Measurements from ENCODE around the gene ADTRP.
"Not testable (repeated sequence)": the region's sequence is repeated elsewhere in the genome, so short reads cannot be mapped to it uniquely, and the experiment has no call there.

ADTRP gene

DNA sequence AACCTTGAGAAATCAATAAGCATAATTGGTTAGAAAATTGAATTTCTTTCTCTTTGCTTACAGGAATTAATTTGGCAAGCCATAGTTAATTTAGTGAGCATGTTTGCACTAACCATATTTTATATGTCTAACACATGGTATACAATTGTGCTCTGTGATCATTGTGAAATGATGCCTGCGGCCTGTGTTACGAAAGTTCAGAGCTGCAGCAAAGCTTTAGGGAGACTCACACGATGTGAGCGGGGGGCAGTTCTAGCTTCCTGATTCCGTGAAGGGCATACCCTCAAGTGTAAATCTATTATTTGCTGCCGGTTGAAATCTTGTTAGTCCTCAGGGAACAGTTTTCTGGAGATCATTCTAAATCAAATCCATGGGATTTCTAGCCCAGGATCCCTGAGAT lies 25.5 kb upstream of the ADTRP start:
- FAIRE-seq (no peak), DNase-seq (ENCODE audit: low spot score) (no peak)

- FAIRE-seq = no peak
- no peak for DNase-seq (ENCODE audit: low spot score)
Measured at GRCh38 chr6:11803591-11803971, 25.0 kb upstream of the ADTRP start.

DNA sequence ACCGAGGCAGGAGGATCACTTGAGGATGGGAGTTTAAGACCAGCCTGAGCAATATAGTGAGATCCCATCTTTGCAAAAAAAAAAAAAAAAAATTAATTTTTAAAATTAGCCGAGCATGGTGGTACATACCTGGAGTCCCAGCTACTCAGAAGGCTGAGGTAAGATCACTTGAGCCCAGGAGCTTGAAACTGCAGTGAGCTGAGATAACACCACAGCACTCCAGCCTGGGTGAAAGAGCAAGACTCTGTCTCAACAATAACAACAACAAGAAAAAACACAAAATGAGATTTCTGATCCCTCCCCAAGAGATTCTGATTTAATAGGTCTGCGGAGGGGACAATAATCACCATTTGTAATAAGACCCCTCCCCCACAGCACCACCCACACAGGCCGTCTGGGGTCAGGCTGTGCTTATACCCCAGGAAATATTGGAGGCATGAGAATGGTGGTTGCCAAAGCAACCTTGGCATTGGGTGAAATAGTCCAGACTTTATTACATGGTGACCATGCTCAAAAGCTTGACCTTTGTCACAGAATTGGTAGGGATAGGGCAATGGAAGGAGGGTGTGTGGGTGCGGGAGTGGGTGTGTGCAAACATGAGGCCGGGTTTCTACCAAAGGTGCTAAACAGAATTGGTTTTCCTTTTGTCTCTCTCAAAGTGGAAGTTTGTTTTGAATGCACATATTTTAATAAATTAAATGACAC lies 24.4 kb upstream of the ADTRP start:
- FAIRE-seq (no peak), DNase-seq (ENCODE audit: low spot score) (no peak)

DNA sequence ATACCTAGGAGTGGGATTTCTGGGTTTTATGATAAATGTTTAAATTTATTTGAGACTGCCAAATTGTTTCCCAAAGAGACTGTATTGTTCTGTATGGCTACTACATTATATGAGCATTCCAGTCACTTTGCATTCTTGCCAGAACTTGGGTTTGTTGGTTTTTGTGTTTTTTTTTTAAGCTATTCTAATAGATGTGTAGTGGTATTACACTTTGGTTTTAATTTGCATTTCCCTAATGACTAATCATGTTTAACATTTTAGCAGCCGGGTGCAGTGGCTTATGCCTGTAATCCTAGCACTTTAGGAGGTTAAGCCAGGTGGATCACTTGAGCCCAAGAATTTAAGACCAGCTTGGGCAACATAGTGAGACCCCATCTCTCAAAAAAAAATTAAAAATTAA lies 21.9 kb upstream of the ADTRP start:
- not testable (repeated sequence) for DNase-seq (ENCODE audit: low spot score); FAIRE-seq

- FAIRE-seq = no peak
- DNase-seq (ENCODE audit: low spot score) = no peak
Measured at GRCh38 chr6:11798538-11798937, 19.9 kb upstream of the ADTRP start.

GRCh38 chr6:11798096-11798495 lies 19.5 kb upstream of the ADTRP start:
- no peak for DNase-seq (ENCODE audit: low spot score)
- no peak for FAIRE-seq

- FAIRE-seq (no peak), DNase-seq (ENCODE audit: low spot score) (no peak)
Measured at GRCh38 chr6:11796829-11797228, 18.2 kb upstream of the ADTRP start.

- DNase-seq (ENCODE audit: low spot score) (no peak), FAIRE-seq (no peak)
Measured at GRCh38 chr6:11795403-11795802, 16.8 kb upstream of the ADTRP start.

- FAIRE-seq (no peak), DNase-seq (ENCODE audit: low spot score) (no peak)
Measured at GRCh38 chr6:11793277-11793676, 14.7 kb upstream of the ADTRP start.

DNA sequence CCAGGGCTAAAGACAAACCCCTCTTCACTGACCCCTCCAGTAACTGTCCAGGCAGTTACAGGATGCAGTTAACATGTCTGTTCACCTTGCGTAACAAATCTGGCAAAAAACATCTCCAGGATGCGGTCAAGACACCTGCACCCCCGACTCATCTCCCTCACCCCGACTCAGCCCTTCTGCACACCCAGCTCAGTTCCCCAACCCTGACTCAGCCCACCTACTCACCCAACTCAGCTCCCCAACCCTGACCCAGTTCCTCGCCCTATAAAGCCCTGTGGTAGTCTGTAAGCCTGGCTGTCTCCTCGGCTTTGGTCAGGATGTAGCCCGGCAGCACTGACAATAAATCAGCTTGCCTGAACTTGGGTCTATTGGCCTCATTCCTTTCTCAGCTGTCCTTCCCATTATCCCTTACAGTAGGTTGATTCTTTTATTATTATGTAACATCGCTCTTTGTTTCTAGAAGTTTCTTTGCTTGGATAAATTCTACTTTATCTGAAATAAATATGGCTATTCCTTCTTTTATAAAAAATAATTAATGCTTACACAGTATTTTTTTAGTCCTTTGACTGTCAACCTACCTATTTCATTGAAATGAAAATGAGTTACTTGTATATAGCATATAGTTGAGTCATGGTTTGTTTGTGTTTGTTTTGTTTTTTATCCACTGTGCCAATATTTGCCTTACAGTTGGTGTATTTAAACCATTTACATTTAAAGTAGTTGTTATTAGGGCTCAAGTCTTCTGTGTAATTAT lies 12.9 kb upstream of the ADTRP start:
- DNase-seq (ENCODE audit: low spot score) (no peak), FAIRE-seq (no peak)

DNA sequence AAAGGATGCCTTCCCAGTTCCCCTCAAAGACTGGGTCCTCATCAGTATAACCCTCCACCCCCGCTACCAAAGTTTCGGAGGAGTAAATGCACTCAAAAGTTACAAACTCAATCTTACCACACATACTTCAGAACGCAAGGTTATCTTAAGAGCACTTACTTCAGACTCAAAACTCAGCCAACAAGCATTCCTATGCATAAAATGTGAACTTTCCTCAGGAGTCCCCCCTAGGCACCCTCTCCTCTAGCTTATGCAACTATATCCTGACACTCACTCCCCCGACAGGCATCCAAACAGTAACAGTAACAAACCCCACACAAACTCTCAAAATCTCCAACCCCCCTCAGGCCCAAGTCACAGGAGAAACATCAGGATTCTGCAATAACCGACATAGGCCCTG lies 11.1 kb upstream of the ADTRP start:
- FAIRE-seq = no peak
- no peak for DNase-seq (ENCODE audit: low spot score)

DNA sequence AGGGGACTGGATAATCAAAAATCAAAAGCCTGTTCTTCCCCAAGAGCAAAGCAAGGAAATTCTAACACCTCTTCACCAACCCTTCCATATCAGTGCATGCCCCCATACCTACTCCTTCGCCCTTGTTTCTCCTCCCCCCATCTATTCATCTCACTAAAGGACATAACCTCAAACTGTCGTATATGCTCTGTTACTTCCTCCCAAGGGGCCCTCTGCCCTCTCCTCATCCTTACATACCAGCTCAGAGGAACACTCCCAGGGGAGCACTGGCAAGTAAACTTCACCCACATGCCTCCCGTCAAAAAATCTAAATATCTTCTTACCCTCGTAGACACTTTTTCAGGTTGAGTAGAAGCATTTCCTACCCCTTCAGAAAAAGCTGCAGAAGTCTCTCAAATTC lies 9.4 kb upstream of the ADTRP start:
- FAIRE-seq (no peak), DNase-seq (ENCODE audit: low spot score) (no peak)

GRCh38 chr6:11785774-11786579 lies 7.4 kb upstream of the ADTRP start:
- DNase-seq (ENCODE audit: low spot score) (no peak), FAIRE-seq (no peak)

DNA sequence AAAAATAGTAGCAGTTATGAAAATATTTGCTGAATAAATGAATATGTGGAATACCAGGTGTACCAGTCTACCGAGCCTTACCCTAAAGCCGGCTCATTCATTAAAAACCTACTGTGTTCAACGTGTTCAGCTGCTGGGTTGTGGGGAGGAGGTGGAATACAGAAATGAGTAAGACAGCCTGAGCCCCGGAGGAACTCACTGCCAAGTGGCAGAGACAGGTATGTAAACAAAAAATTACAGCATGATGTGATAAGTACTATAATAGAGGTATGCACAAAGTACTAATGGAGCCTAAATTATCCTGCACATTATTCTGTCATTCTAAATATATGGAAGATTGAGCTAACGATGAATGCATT lies 6.8 kb upstream of the ADTRP start:
- FAIRE-seq (no peak), DNase-seq (ENCODE audit: low spot score) (no peak)

DNA sequence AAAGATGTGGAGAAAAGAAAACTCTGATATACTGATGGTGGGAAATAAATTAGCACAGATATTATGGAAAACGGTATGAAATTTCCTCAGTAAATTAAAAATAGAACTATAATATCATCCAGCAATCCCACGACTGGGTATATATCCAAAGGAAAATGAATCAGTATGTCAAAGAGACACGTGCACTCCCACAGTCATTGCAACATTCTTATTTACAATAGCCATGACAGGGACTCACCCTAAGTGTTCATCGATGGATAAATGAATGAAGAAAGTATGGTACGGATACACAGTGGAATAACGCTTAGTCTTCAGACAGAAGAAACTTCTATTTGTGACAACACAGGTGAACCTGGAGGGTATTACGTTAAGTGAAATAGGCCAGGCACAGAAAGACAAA lies 5.7 kb upstream of the ADTRP start:
- FAIRE-seq (no peak), DNase-seq (ENCODE audit: low spot score) (no peak)

DNA sequence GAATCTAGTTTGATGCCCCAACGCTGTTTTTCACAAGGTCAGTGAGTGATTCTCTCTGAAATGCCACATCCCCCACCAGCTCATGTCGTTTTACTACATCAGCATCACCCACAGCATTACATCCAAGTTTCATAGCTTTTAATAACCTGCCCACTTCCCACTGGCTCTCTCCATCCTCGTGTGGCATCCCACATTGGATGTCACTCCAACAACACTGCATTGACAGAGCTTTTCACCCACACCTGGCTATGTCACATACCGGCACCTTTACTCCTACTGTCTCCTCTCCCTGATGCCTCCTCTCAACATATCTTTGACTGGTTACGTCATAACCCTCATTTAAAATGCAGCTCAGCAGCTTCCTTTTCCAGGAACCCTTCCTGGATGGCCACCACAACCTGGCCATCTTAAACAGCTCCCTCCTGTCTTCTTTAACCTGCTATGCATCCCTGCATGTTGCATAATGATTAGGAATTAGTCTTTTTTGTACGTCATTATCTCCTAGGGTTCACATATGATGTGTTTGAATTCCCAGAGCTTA lies 5.0 kb upstream of the ADTRP start:
- FAIRE-seq (no peak), DNase-seq (ENCODE audit: low spot score) (no peak)

DNA sequence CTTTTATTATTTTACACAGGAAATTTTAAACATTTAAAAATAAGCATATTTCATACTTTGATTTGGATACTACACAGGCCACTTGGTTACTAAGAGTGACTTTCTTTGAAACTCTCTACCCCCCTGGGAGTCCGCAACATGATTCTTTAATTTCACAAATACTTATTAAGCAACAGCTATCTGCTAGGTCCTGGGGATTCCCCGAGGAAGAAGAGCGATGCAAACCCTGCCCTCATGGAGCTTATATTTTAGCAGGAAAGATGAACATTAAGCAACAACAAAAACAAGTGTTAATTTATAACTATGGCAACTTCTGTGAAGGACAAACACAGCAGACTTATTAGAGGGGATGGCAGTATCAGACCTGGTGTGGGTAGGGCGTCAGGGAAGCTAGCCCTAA lies 3.9 kb upstream of the ADTRP start:
- FAIRE-seq = no peak

DNA sequence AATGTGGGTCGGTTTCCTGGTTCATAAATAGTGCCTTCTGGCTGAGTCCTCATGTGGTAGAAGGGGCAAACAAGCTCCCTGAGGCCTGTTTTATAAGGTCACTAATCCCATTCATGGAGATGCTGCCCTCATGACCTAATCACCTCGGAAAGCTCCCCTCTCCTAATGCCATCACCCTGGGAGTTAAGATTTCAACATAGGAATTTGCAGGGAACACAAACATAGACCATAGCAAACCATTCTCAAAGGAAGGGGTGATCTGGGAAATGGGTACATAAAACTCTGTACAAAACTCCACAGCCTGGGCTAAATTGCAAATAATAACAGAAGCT lies 1.5 kb upstream of the ADTRP start:
- FAIRE-seq (no peak), DNase-seq (ENCODE audit: low spot score) (no peak)

More for the DNA sequence above, 3.9 kb upstream of the ADTRP start:
- DNase-seq (ENCODE audit: low spot score) = no peak

DNA sequence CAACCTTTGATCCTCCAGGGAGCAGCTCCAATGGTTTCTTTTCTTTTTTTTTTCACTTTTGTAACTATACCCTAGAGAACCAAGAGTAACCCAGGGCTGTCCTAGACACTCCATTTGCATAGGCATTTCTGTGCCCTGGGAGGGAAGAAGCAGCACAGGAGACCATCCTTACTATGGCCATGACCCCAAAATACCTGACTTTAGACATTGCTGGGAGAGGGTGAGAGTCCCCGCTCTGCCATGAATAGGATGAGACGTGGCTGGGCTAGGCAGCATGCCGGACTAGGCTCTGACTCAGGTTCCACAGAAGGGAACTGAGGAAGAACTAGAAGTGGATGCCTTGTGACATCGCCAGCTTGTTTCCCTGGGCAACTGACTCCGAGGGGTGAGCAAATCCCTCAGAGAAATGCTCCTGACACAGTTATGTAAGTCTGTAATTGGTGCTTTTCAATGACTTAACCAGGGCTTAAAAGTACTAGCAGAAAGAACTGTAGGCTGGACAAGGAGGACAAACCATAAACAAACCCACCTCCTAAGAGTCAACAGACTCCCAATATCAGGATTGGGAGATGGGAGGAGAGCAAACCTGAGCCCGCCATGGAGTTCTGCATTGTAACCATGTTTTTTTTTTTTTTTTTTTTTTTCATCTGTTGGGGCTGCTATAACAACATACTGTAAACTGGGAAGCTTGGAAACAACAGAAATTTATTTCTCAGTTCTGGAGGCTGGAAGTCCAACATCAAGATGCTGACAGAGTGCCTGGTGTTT lies 910 bp upstream of the ADTRP start:
- DNase-seq (ENCODE audit: low spot score) (no peak), FAIRE-seq (no peak)

DNA sequence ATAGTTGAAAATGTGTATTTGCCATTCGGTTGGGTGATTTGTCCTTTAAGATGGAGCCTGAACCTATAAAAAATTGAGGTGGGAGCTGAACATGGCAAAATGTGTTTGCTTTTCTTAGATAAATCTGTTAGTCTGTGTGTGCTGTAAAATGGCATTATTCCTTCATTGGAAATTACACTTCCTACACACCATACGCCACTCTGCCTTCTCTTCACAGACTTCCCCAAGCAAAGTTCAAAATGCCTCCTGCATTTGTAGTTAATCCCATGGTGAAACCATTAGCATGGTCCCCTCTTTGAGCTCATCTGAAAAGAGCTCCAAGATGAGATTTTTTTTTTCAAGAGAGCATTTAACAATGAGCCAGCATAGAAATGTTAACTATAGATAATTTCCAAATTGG lies 567 bp downstream of the ADTRP start:
- FAIRE-seq = no peak
- DNase-seq (ENCODE audit: low spot score) = no peak

GRCh38 chr6:11775791-11776409 lies 2.7 kb downstream of the ADTRP start:
- DNase-seq (ENCODE audit: low spot score) (no peak), FAIRE-seq (no peak)

Data from urothelium cell line (cell line).